ENCODE measurements around the gene DLGAP3.

Gene DLGAP3

DNA sequence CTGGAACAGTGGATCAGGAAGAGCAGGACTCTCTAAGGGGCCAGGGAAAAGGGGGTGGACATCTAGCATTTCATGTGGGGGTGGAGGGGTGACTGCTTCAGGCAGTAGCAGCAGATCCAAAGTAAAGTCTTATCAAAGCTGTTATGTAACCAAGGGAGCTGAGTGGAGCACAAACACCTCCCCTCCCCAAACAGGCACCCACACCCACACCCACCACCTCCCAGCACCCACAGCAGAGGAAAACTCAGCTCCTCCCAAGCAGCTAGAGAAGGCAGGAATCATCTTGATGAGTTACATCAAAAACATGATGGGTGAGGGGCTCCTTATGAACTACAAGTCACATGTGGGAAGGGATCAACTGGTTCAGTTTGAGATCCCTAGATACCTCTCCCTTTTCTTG is 6.0 kb downstream of the DLGAP3 start:
- TF ChIP-seq, protein P1, sequence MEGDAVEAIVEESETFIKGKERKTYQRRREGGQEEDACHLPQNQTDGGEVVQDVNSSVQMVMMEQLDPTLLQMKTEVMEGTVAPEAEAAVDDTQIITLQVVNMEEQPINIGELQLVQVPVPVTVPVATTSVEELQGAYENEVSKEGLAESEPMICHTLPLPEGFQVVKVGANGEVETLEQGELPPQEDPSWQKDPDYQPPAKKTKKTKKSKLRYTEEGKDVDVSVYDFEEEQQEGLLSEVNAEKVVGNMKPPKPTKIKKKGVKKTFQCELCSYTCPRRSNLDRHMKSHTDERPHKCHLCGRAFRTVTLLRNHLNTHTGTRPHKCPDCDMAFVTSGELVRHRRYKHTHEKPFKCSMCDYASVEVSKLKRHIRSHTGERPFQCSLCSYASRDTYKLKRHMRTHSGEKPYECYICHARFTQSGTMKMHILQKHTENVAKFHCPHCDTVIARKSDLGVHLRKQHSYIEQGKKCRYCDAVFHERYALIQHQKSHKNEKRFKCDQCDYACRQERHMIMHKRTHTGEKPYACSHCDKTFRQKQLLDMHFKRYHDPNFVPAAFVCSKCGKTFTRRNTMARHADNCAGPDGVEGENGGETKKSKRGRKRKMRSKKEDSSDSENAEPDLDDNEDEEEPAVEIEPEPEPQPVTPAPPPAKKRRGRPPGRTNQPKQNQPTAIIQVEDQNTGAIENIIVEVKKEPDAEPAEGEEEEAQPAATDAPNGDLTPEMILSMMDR (IDR thresholded peaks at IDR 0.05; ENCODE audit: borderline replicate concordance, control extremely low read depth, extremely low read depth, insufficient read depth, missing control alignments): no peak
- in situ Hi-C loops (cut with MboI; ENCODE audit: low sequenced_read_pairs, unreplicated experiment): no loop called here
- DNase-seq (ENCODE audit: low spot score): no peak

DNA sequence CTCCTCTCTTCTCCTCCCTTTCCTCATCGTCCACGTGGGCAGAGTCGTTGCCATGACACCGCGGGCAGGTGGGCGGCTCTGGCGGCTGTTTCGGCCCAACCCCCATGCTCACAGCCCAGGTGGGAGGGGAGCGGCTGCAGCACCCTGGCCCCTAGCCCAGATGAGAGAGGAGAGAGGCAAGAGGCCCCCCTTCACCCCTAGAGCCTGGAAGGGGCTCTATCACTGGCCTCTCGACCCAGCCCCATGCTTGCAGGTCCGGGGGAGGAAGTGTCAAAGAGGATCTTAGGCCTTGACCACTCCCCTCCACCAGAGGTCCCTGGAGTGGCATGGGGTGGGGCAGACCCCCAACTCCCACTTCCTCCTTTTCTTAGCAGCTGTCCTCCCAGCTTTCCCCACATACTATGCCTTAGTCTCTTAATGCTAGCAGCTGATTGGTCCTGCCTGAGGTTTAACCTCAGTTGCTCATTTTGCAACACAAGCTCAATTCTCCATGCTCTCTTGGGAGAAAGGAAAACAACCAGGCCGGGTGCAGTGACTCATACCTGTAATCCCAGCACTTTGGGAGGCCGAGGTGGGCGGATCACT is 10.4 kb downstream of the DLGAP3 start:
- peak; percentile 81 for DNase-seq (ENCODE audit: low spot score)
- TF ChIP-seq, protein P1 (IDR thresholded peaks at IDR 0.05; ENCODE audit: borderline replicate concordance, control extremely low read depth, extremely low read depth, insufficient read depth, missing control alignments): no peak

DNA sequence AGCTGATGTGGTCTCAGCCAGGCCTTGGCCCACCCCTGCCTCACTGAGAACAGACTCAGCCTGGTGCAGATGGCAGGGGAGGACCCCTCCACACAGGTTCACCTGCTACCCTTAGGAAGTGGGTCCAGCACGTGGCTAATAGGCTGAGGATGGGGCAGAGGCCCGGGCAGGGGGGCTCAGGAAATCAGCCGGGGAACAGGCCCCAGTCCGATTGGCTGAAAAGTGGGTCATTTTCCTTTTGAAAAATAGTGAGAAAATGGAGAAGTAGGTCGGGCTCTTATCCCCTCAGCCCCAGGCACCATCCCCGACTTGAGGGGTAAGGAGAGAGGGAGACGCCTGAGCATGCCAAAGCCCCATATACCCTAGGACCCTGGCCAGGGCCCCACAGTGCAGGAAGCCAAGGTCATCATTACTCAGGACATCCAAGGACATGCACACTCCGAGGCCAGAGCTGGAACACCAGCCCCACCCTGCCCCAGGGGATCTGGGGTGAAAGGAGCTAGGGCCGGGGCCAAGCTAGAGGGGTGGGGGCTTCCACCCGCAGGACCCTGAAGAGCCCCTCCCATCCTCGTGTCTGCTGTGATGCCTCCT is 11.0 kb downstream of the DLGAP3 start:
- in situ Hi-C loops (cut with MboI; ENCODE audit: low sequenced_read_pairs, unreplicated experiment): no loop called here

More for the DNA sequence above, 10.4 kb downstream of the DLGAP3 start:
- in situ Hi-C loops (cut with MboI; ENCODE audit: low sequenced_read_pairs, unreplicated experiment): no loop called here

DNA sequence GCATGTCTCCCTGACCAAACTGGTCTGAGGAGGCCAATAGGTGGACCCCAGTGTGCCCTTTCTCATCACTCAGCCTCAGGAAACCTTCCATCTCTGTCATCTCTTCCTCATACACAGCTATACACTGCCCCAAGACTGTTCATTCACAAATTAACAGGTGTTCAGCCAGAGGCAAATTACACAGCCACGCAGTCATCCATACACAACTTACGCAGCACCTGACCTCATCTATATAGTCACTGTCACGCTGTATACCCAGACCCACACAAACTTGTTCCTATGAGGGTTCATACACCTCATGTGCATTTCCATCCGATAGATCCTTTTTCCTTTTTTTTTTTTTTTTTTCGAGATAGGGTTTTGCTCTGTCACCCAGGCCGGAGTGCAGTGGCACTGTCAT is 12.4 kb downstream of the DLGAP3 start:
- TF ChIP-seq, protein P1 (IDR thresholded peaks at IDR 0.05; ENCODE audit: borderline replicate concordance, control extremely low read depth, extremely low read depth, insufficient read depth, missing control alignments): no peak
- in situ Hi-C loops (cut with MboI; ENCODE audit: low sequenced_read_pairs, unreplicated experiment): no loop called here
- DNase-seq (ENCODE audit: low spot score): no peak

More for the DNA sequence above, 11.0 kb downstream of the DLGAP3 start:
- TF ChIP-seq, protein P1 (IDR thresholded peaks at IDR 0.05; ENCODE audit: borderline replicate concordance, control extremely low read depth, extremely low read depth, insufficient read depth, missing control alignments): no peak
- no peak for DNase-seq (ENCODE audit: low spot score)

DNA sequence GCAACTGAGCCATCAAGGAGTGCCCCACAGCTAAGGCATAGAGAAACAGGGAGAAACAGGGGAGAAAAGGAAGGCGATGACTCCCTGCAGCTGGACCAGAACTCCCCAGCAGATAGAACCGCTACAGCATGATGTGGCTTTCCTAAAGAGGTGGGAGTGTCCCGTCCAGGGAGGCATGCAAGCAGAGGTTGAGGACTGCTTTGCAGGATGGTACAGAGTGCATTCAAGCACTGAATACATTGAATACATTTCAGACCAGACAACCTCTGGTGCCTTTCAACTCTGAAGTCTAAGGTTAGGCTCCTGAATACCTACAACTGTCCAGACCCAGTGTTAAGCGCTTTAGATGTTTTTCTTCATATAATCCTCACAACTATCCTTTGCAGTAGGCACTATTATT is 13.3 kb downstream of the DLGAP3 start:
- DNase-seq (ENCODE audit: low spot score): no peak
- in situ Hi-C loops (cut with MboI; ENCODE audit: low sequenced_read_pairs, unreplicated experiment): no loop called here
- TF ChIP-seq, protein P1 (IDR thresholded peaks at IDR 0.05; ENCODE audit: borderline replicate concordance, control extremely low read depth, extremely low read depth, insufficient read depth, missing control alignments): no peak

DNA sequence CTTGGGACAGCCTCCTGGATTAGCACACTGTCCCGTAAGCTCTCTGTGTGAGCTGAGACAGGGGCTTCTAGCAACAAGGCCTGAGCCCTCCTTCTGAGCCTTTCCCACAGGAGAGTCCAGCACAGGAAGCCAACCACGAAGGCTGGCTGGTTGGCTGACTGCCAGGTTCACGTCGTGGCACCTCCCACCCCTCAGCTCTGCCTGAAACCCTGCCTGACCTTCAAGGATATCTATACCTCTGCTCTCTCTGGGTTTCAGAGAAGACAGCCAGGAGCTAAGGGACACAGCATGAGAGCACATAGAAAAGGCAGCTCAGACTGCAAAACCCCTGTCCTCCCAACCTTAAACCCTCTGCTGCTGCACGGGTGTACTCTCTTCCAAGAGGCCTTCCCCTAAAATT is 13.9 kb downstream of the DLGAP3 start:
- TF ChIP-seq, protein P1 (IDR thresholded peaks at IDR 0.05; ENCODE audit: borderline replicate concordance, control extremely low read depth, extremely low read depth, insufficient read depth, missing control alignments): no peak
- in situ Hi-C loops (cut with MboI; ENCODE audit: low sequenced_read_pairs, unreplicated experiment): no loop called here
- no peak for DNase-seq (ENCODE audit: low spot score)
